Heart right ventricle (tissue), 16 donors: Measurements from ENCODE around the gene ASB10. TPM values are rescaled to one million over a fixed set of nuclear protein-coding genes. Genes with fewer than 3 reads are reported as not detected.
A peak's percentile ranks its signal among the peaks of the same experiment; 100 is the strongest.

Source experiments
- ATAC-seq, 8 donors: fragments of 200-7000 bp; cut with Tn5 transposase; one replicate each; pipeline ENCODE4 v1.9.1; 2020; ENCODE audit warnings: mild to moderate bottlenecking in 8 of 8, moderate library complexity in 8 of 8, moderate number of reproducible peaks in 1 of 8
- DNase-seq, 2 donors: peaks; one replicate each; pipeline ENCODE4 v3.0.0-alpha.2; 2020
- H3K27ac ChIP-seq, 10 donors: fragments of 200-600 bp; sonication (generic) in 2 of 10; one replicate each; pipeline versions ENCODE4 v1.5.0 to v1.8.0; 2020 to 2022; ENCODE audit warnings: mild to moderate bottlenecking in 3 of 10
- H3K27me3 ChIP-seq, 7 donors: fragments of 200-600 bp; one replicate each; pipeline ENCODE4 v1.8.0; 2021 to 2022; ENCODE audit warnings: mild to moderate bottlenecking in 2 of 7
- H3K36me3 ChIP-seq, 9 donors: fragments of 200-600 bp; sonication (generic) in 1 of 9; one replicate each; pipeline versions ENCODE4 v1.5.0 to v1.8.0; 2020 to 2022; ENCODE audit warnings: mild to moderate bottlenecking in 2 of 9
- H3K4me1 ChIP-seq, 9 donors: fragments of 200-600 bp; sonication (generic) in 1 of 9; one replicate each; pipeline versions ENCODE4 v1.5.0 to v1.8.0; 2020 to 2022; ENCODE audit warnings: mild to moderate bottlenecking in 4 of 9
- H3K4me3 ChIP-seq, 10 donors: fragments of 200-600 bp; sonication (generic) in 2 of 10; one replicate each; pipeline versions ENCODE4 v1.5.0 to v1.8.0; 2020 to 2022; ENCODE audit warnings: mild to moderate bottlenecking in 7 of 10, moderate library complexity in 2 of 10
- H3K9me3 ChIP-seq, 11 donors: fragments of 200-600 bp in 10 of 11; sonication (generic) in 2 of 11; one replicate each; pipeline versions ENCODE4 v1.5.0 to v1.8.0; 2013 to 2022; ENCODE audit warnings: mild to moderate bottlenecking in 2 of 11, control low read depth in 1 of 11, moderate library complexity in 1 of 11
- CTCF ChIP-seq, 9 donors: fragments of 200-600 bp; sonication (generic) in 2 of 9; IDR thresholded peaks; one replicate each; pipeline versions ENCODE4 v1.5.0 to v1.8.0; 2021 to 2022; ENCODE audit warnings: antibody characterized with exemption in 9 of 9, mild to moderate bottlenecking in 5 of 9, moderate library complexity in 1 of 9
- WGBS, 2 donors: extraction: QIAGEN DNeasy Blood & Tissue Kit; methylation state at CpG; one replicate each; pipeline ENCODE4 v1.1.7; 2013; ENCODE audit warnings: inconsistent platforms in 1 of 2; 5-methylcytosine and 5-hydroxymethylcytosine counted together
- intact Hi-C, 10 donors: fragments of 100-400 bp; cut with DNase I; formaldehyde crosslinking; loops; one replicate each; pipeline versions ENCODE4 v1.11.1 to v1.14.2; 2022
- polyA plus RNA-seq, 2 donors: library from polyadenylated mRNA; stranded (reverse); fragments of 200-250 nt; gene quantifications; one replicate each; pipeline ENCODE4 v1.2.3, GENCODE V29; 2013
- total RNA-seq, 10 donors: library from RNA; stranded (reverse); fragmentation: NEBNext Ultra II Directional in 3 of 10; extraction: Animal tissue kit (Norgen Biotek cat#: 25700) in 3 of 10; gene quantifications; one replicate each; pipeline versions ENCODE4 v1.2.1 to v1.2.4, GENCODE V29; 2021 to 2023
- donor health status: Arrhythmogenic right ventricular cardiomyopathy.
- donor health status: ischemic (EF 13 %, LVEDD 7.1; RV severe dilation, severe dysfunction).
- donor health status: healthy with polysubstance abuse.
- donor health status: DM: no; HTN: yes; CAD: no.
- donor health status: DM: no; HTN: no; CAD: no.
- donor health status: ischemic (EF 25% LVEDD 6.9; RV normal size, moderate dysfunction).
- donor health status: ischemic (EF 25% LVEDD 5.7; RV mildly dilated, moderate dysfunction).
- donor health status: healthy.
- donor health status: DM: yes; HTN: yes; CAD: no.
- donor health status: Ischemic cardiomyopathy.
- donor health status: ischemic (EF 35%, LVEDD 5.7; RV mildly dilated, moderate dysfunction).
- donor health status: nonischemic (EF 11% LVEDD 7.7; RV severe dilation, severe dysfunction).
- donor health status: DM: yes; HTN: yes; CAD: no.
- donor health status: PGD.
- donor health status: ischemic (EF 29% LVEDD 5.4; RV normal size, mild dysfunction).
- donor health status: nonischemic (EF 23%, LVEDD 6.1; RV moderate dilation, normal function).

Gene ASB10
- total and polyA plus RNA-seq, 12 donors: 7.2 to 63.4 (median 29.1) TPM

GRCh38 chr7:151133266-151133985, 53.6 kb downstream of the ASB10 start:
- peak in 1 of 2 donors; percentile 6 for DNase-seq
- no peak overlapping the region for H3K27ac ChIP-seq
- H3K4me1 ChIP-seq: peaks cover 0 to 34% (median 18%) of the 10 kb centered on the region in 9 donors
- TF ChIP-seq CTCF (IDR thresholded peaks at IDR 0.05): no peak
- 93% methylated on average over 16 of the region's 16 CpGs for WGBS, 2 donors
- intact Hi-C loops: no loop called here
- ATAC-seq: no peak
- H3K27me3 ChIP-seq: no peaks in the 10 kb centered on the region
- no peaks in the 10 kb centered on the region for H3K9me3 ChIP-seq
- H3K4me3 ChIP-seq: no peak overlapping the region
- peaks cover 0 to 99% (median 15%) of the 10 kb centered on the region in 9 donors for H3K36me3 ChIP-seq

GRCh38 chr7:151132461-151133205, 54.4 kb downstream of the ASB10 start:
- Histone ChIP-seq H3K27ac (no peak overlapping the region), H3K27me3 (no peaks in the 10 kb centered on the region), H3K4me3 (no peak overlapping the region), H3K9me3 (no peaks in the 10 kb centered on the region), H3K36me3 (peaks cover 0 to 97% (median 16%) of the 10 kb centered on the region in 9 donors), H3K4me1 (peaks cover 0 to 26% (median 11%) of the 10 kb centered on the region in 9 donors)
- intact Hi-C loops: no loop called here
- DNase-seq (peak in 1 of 2 donors; percentile 5), ATAC-seq (no peak)
- no peak for TF ChIP-seq CTCF (IDR thresholded peaks at IDR 0.05)
- 95 to 98% methylated on average over 21 of the region's 21 CpGs for WGBS, 2 donors

GRCh38 chr7:151131592-151132293, 55.3 kb downstream of the ASB10 start:
- TF ChIP-seq CTCF (IDR thresholded peaks at IDR 0.05): no peak
- peak in 1 of 2 donors; percentile 15 for DNase-seq
- peak in 6 of 8 donors; percentile 12 to 43 (median 28) for ATAC-seq
- 69 to 78% methylated on average over 19 of the region's 19 CpGs for WGBS, 2 donors
- H3K4me1 ChIP-seq: peaks cover 0 to 17% (median 6%) of the 10 kb centered on the region in 9 donors
- H3K36me3 ChIP-seq: peaks cover 0 to 88% (median 16%) of the 10 kb centered on the region in 9 donors
- no peak overlapping the region for H3K4me3 ChIP-seq
- H3K9me3 ChIP-seq: no peaks in the 10 kb centered on the region
- intact Hi-C loops: no loop called here
- no peak overlapping the region for H3K27ac ChIP-seq
- H3K27me3 ChIP-seq: no peaks in the 10 kb centered on the region

GRCh38 chr7:151131224-151131591, 55.8 kb downstream of the ASB10 start:
- H3K4me3 ChIP-seq: no peak overlapping the region
- intact Hi-C loops: no loop called here
- DNase-seq (no peak), ATAC-seq (no peak)
- H3K9me3 ChIP-seq: no peaks in the 10 kb centered on the region
- no peaks in the 10 kb centered on the region for H3K27me3 ChIP-seq
- no peak overlapping the region for H3K27ac ChIP-seq
- peaks cover 0 to 83% (median 14%) of the 10 kb centered on the region in 9 donors for H3K36me3 ChIP-seq
- no peak for TF ChIP-seq CTCF (IDR thresholded peaks at IDR 0.05)
- H3K4me1 ChIP-seq: peaks cover 0 to 20% (median 5%) of the 10 kb centered on the region in 9 donors
- WGBS, 2 donors: 94 to 95% methylated on average over 13 of the region's 13 CpGs
